Activated CD4-positive, alpha-beta T cell treated with anti-CD3 and anti-CD28 coated beads, Interleukin-2, Interleukin-4, amounts not matched to agents 100 ng/mL and 50 ng/mL, durations not matched to agents 16 hours and 8 hours (primary cell): Measurements from ENCODE around the gene CAPG.
"Not testable (repeated sequence)": the region's sequence is repeated elsewhere in the genome, so short reads cannot be mapped to it uniquely, and the experiment has no call there.

Source experiments
- DNase-seq: peaks from one replicate; pipeline ENCODE4 v3.0.0-alpha.2; 2020; ENCODE audit warnings: low spot score

CAPG gene

GRCh38 chr2:85409845-85410583, at the start of gene CAPG:
Gene CAPG (minus strand): TSS chr2:85410366. CDS start chr2:85402145, 8,221 bp downstream.
- DNase-seq: peak; percentile 43

GRCh38 chr2:85459771-85460170, 49.6 kb upstream of the CAPG start:
- DNase-seq: no peak

GRCh38 chr2:85458601-85459563, 48.7 kb upstream of the CAPG start:
- DNase-seq: no peak

- no peak for DNase-seq
These were observed 47.7 kb upstream of the CAPG start for GRCh38 chr2:85457877-85458316.

- DNase-seq: no peak
These were observed 46.9 kb upstream of the CAPG start for GRCh38 chr2:85457043-85457442.

- no peak for DNase-seq
These were observed 45.5 kb upstream of the CAPG start for GRCh38 chr2:85455552-85456090.

- DNase-seq: no peak
These were observed 43.4 kb upstream of the CAPG start for GRCh38 chr2:85453571-85453970.

GRCh38 chr2:85452237-85452636, 42.1 kb upstream of the CAPG start:
- no peak for DNase-seq

GRCh38 chr2:85449214-85449588, 39.0 kb upstream of the CAPG start:
- no peak for DNase-seq

- DNase-seq: no peak
These were observed 38.5 kb upstream of the CAPG start for GRCh38 chr2:85448461-85449213.

- no peak for DNase-seq
These were observed 37.0 kb upstream of the CAPG start for GRCh38 chr2:85447222-85447585.

GRCh38 chr2:85446296-85447221, 36.4 kb upstream of the CAPG start:
- no peak for DNase-seq

- no peak for DNase-seq
These were observed 35.4 kb upstream of the CAPG start for GRCh38 chr2:85445316-85446295.

- no peak for DNase-seq
These were observed 34.5 kb upstream of the CAPG start for GRCh38 chr2:85444629-85445172.

GRCh38 chr2:85441864-85442263, 31.7 kb upstream of the CAPG start:
- DNase-seq: no peak

GRCh38 chr2:85440729-85441128, 30.6 kb upstream of the CAPG start:
- no peak for DNase-seq

- peak; percentile 78 for DNase-seq
These were observed 29.8 kb upstream of the CAPG start for GRCh38 chr2:85439986-85440385.

GRCh38 chr2:85439569-85439968, 29.4 kb upstream of the CAPG start:
- DNase-seq: not testable (repeated sequence)

- DNase-seq: no peak
These were observed 28.9 kb upstream of the CAPG start for GRCh38 chr2:85439025-85439472.
